ENCODE results near the gene ANAPC13.

ANAPC13 gene

GRCh38 chr3:134525293-134525692 is 39.5 kb upstream of the ANAPC13 start:
- Histone ChIP-seq H4K20me1 (ENCODE audit: insufficient read depth, low read length) (no peaks in the 10 kb centered on the region), H3K4me2 (ENCODE audit: low read depth, low read length) (no peak overlapping the region), H3K79me2 (ENCODE audit: low read length) (peaks cover 55% of the 10 kb centered on the region), H3K4me1 (ENCODE audit: low read length) (no peaks in the 10 kb centered on the region), H3K9me3 (replicated peaks; ENCODE audit: insufficient read depth, low read length) (0 out of 2 replicates have a peak, but pooled peaks cover 3% of the 10 kb centered on the region), H3F3A (ENCODE audit: insufficient read depth, low read length) (no peaks in the 10 kb centered on the region), H3K27me3 (replicated peaks; ENCODE audit: insufficient read depth, low read length) (no peaks in the 10 kb centered on the region), H3K36me3 (replicated peaks; ENCODE audit: insufficient read depth, low read length) (no peaks in the 10 kb centered on the region), H3K27ac (ENCODE audit: low read length) (no peak overlapping the region), H3K9ac (ENCODE audit: low read length) (no peak overlapping the region), H3K9me2 (replicated peaks; ENCODE audit: insufficient read depth, low read length) (no peaks in the 10 kb centered on the region), H2AFZ (ENCODE audit: low read length) (no peak overlapping the region), H3K4me3 (ENCODE audit: low read length) (no peak overlapping the region)
- DNase-seq, result no peak
- TF ChIP-seq EZH2 (optimal IDR thresholded peaks at IDR 0.05; ENCODE audit: low read depth, low read length) (no peak), EZH2phosphoT487 (IDR thresholded peaks at IDR 0.05; ENCODE audit: low read length) (no peak), CTCF (IDR thresholded peaks at IDR 0.05; ENCODE audit: low read length) (no peak)

- no peaks in the 10 kb centered on the region for H3F3A ChIP-seq (ENCODE audit: insufficient read depth, low read length)
- H3K4me3 ChIP-seq (ENCODE audit: low read length), result no peak overlapping the region
- H3K9me3 ChIP-seq (replicated peaks; ENCODE audit: insufficient read depth, low read length), result 0 out of 2 replicates have a peak, but pooled peaks cover 3% of the 10 kb centered on the region
- no peak overlapping the region for H3K9ac ChIP-seq (ENCODE audit: low read length)
- H3K9me2 ChIP-seq (replicated peaks; ENCODE audit: insufficient read depth, low read length), result no peaks in the 10 kb centered on the region
- H3K79me2 ChIP-seq (ENCODE audit: low read length), result peaks cover 44% of the 10 kb centered on the region
- no peak for DNase-seq
- no peak overlapping the region for H3K27ac ChIP-seq (ENCODE audit: low read length)
- no peaks in the 10 kb centered on the region for H3K36me3 ChIP-seq (replicated peaks; ENCODE audit: insufficient read depth, low read length)
- no peaks in the 10 kb centered on the region for H3K27me3 ChIP-seq (replicated peaks; ENCODE audit: insufficient read depth, low read length)
- no peak overlapping the region for H2AFZ ChIP-seq (ENCODE audit: low read length)
- TF ChIP-seq EZH2phosphoT487 (IDR thresholded peaks at IDR 0.05; ENCODE audit: low read length) (no peak), CTCF (IDR thresholded peaks at IDR 0.05; ENCODE audit: low read length) (no peak), EZH2 (optimal IDR thresholded peaks at IDR 0.05; ENCODE audit: low read depth, low read length) (no peak)
- H4K20me1 ChIP-seq (ENCODE audit: insufficient read depth, low read length), result no peaks in the 10 kb centered on the region
- no peak overlapping the region for H3K4me2 ChIP-seq (ENCODE audit: low read depth, low read length)
- no peaks in the 10 kb centered on the region for H3K4me1 ChIP-seq (ENCODE audit: low read length)
Measured at GRCh38 chr3:134522541-134522940, 36.8 kb upstream of the ANAPC13 start.

GRCh38 chr3:134517791-134518190 is 32.0 kb upstream of the ANAPC13 start:
- Histone ChIP-seq H3K4me2 (ENCODE audit: low read depth, low read length) (no peak overlapping the region), H3K9ac (ENCODE audit: low read length) (no peak overlapping the region), H3K9me3 (replicated peaks; ENCODE audit: insufficient read depth, low read length) (0 out of 2 replicates have a peak, but pooled peaks cover 3% of the 10 kb centered on the region), H4K20me1 (ENCODE audit: insufficient read depth, low read length) (no peaks in the 10 kb centered on the region), H3K27ac (ENCODE audit: low read length) (no peak overlapping the region), H2AFZ (ENCODE audit: low read length) (no peak overlapping the region), H3K36me3 (replicated peaks; ENCODE audit: insufficient read depth, low read length) (no peaks in the 10 kb centered on the region; the same call in 1 of the 2 replicates), H3F3A (ENCODE audit: insufficient read depth, low read length) (no peaks in the 10 kb centered on the region), H3K79me2 (ENCODE audit: low read length) (0 out of 2 replicates have a peak, but pooled peaks cover 10% of the 10 kb centered on the region), H3K4me1 (ENCODE audit: low read length) (no peaks in the 10 kb centered on the region), H3K4me3 (ENCODE audit: low read length) (no peak overlapping the region), H3K9me2 (replicated peaks; ENCODE audit: insufficient read depth, low read length) (no peaks in the 10 kb centered on the region), H3K27me3 (replicated peaks; ENCODE audit: insufficient read depth, low read length) (no peaks in the 10 kb centered on the region)
- no peak for DNase-seq
- TF ChIP-seq EZH2 (optimal IDR thresholded peaks at IDR 0.05; ENCODE audit: low read depth, low read length), result no peak
- TF ChIP-seq EZH2phosphoT487 (IDR thresholded peaks at IDR 0.05; ENCODE audit: low read length), result no peak
- TF ChIP-seq CTCF (IDR thresholded peaks at IDR 0.05; ENCODE audit: low read length), result no peak
